ENCODE results near the gene ATP10D. TPM values are rescaled to one million over a fixed set of nuclear protein-coding genes. Genes with fewer than 3 reads are reported as not detected.

Gene ATP10D
- polyA plus RNA-seq, 4 donors, result 0.81 to 11.9 (median 3.6) TPM

DNA sequence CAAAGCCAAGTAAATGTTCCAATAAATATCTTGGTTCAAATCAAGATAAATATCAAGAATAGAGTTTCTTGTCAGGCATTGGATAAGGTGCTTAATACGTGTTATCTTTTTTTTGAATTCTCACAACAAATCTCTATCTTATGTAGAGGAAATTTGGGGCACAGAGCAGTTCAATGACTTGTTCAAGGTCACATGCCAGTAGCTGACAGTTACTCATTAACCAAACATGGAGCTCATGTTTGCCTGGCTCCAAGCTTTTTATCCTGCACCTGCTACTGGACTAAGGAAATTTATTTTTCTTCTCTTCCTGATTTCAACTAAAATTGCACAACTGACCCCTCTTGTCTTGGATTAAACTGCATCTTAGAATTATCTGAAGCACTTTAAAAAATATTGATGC, 76.3 kb downstream of the ATP10D start:
- H3K36me3 ChIP-seq (ENCODE audit: control insufficient read depth in 3 of 3, insufficient read depth in 2 of 3, low read depth in 1 of 3, low read length in 3 of 3), result peaks cover 0 to 11% (median 1%) of the 10 kb centered on the region in 3 donors
- H3K27me3 ChIP-seq (ENCODE audit: control insufficient read depth in 3 of 3, insufficient read depth in 3 of 3, low read length in 3 of 3), result no peaks in the 10 kb centered on the region
- no peaks in the 10 kb centered on the region for H3K9me3 ChIP-seq (ENCODE audit: control insufficient read depth in 2 of 2, insufficient read depth in 1 of 2, low read depth in 1 of 2, low read length in 1 of 2)
- 11 to 38% (median 12%) methylated on average over 1 of the region's 1 CpG for WGBS, 3 donors
- DNase-seq (peak; percentile 29 to 33), FAIRE-seq (no peak)
- no peaks in the 10 kb centered on the region for H3K4me1 ChIP-seq (ENCODE audit: control insufficient read depth in 3 of 3, insufficient read depth in 2 of 3, low read depth in 1 of 3, low read length in 2 of 3)
- H3K27ac ChIP-seq (ENCODE audit: low read depth in 1 of 3, low read length in 2 of 3), result no peak overlapping the region
- H3K4me3 ChIP-seq (ENCODE audit: low read depth in 1 of 3, low read length in 3 of 3), result no peak overlapping the region

DNA sequence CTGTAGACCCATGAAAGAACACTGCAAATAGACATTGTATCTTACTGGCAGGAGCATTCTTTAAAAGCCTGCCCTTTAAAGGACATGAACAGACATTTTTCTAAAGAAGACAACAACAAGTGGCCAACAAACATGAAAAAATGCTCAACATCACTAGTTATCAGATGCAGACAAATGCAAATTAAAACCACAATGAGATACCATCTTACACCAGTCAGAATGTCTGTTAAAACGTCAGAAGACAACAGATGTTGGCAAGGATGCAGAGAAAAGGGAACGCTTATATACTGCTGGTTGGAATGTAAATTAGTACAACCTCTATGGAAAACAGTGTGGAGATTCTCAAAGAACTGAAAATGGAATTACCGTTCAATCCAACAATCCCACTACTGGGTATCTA, 77.2 kb downstream of the ATP10D start:
- H3K36me3 ChIP-seq (ENCODE audit: control insufficient read depth in 3 of 3, insufficient read depth in 2 of 3, low read depth in 1 of 3, low read length in 3 of 3), result peaks cover 0 to 11% (median 1%) of the 10 kb centered on the region in 3 donors
- H3K27ac ChIP-seq (ENCODE audit: low read depth in 1 of 3, low read length in 2 of 3), result no peak overlapping the region
- WGBS, 3 donors, result 66 to 77% (median 72%) methylated on average over 3 of the region's 3 CpGs
- DNase-seq (no peak), FAIRE-seq (no peak)
- H3K4me3 ChIP-seq (ENCODE audit: low read depth in 1 of 3, low read length in 3 of 3), result no peak overlapping the region
- no peaks in the 10 kb centered on the region for H3K9me3 ChIP-seq (ENCODE audit: control insufficient read depth in 2 of 2, insufficient read depth in 1 of 2, low read depth in 1 of 2, low read length in 1 of 2)
- no peaks in the 10 kb centered on the region for H3K4me1 ChIP-seq (ENCODE audit: control insufficient read depth in 3 of 3, insufficient read depth in 2 of 3, low read depth in 1 of 3, low read length in 2 of 3)
- H3K27me3 ChIP-seq (ENCODE audit: control insufficient read depth in 3 of 3, insufficient read depth in 3 of 3, low read length in 3 of 3), result no peaks in the 10 kb centered on the region

DNA sequence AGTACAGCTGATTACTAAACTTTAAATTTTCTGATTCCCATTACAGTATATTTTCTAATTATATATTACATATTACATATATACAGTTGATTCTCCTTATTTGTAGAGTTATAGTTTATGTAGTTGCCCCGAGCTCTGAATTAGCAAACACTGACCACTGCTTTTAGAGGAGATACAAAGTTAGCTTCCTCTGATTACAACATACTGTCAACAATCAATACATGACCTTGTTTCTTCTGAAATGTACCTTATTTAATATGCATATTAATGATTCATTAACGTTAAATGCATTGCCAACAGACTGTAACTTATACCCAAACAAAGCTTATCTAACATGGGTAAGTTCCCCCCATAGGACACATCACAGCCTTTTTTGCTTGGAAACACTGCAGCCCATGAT, 81.5 kb downstream of the ATP10D start:
- FAIRE-seq, result no peak
- WGBS, 3 donors, result 78 to 86% (median 85%) methylated on average over 2 of the region's 2 CpGs

DNA sequence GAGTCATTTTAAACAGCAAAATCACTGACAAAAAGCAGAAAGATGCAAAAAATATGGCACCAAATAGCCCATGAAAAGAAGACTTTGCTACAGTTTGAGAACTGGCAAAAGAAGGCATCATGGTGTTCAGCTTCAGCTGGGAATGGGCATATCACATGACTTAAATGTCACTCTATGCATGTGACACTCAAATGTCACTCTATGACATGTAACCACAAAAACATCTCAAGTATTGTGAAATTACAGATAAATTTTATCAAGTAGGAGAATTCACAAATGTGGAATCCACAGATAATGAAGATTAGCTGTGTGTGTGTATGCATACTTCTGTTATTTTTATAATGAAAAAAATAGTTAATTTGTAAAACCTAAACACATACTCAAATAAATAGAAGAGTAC, 81.9 kb downstream of the ATP10D start:
- Histone ChIP-seq H3K4me3 (ENCODE audit: low read depth in 1 of 3, low read length in 3 of 3) (no peak overlapping the region), H3K4me1 (ENCODE audit: control insufficient read depth in 3 of 3, insufficient read depth in 2 of 3, low read depth in 1 of 3, low read length in 2 of 3) (no peaks in the 10 kb centered on the region), H3K36me3 (ENCODE audit: control insufficient read depth in 3 of 3, insufficient read depth in 2 of 3, low read depth in 1 of 3, low read length in 3 of 3) (peaks cover 4 to 15% (median 8%) of the 10 kb centered on the region in 3 donors), H3K9me3 (ENCODE audit: control insufficient read depth in 2 of 2, insufficient read depth in 1 of 2, low read depth in 1 of 2, low read length in 1 of 2) (no peaks in the 10 kb centered on the region), H3K27ac (ENCODE audit: low read depth in 1 of 3, low read length in 2 of 3) (no peak overlapping the region), H3K27me3 (ENCODE audit: control insufficient read depth in 3 of 3, insufficient read depth in 3 of 3, low read length in 3 of 3) (no peaks in the 10 kb centered on the region)
- FAIRE-seq, result no peak
- DNase-seq, result no peak

More for the DNA sequence above, 81.5 kb downstream of the ATP10D start:
- Histone ChIP-seq H3K27me3 (ENCODE audit: control insufficient read depth in 3 of 3, insufficient read depth in 3 of 3, low read length in 3 of 3) (no peaks in the 10 kb centered on the region), H3K4me3 (ENCODE audit: low read depth in 1 of 3, low read length in 3 of 3) (no peak overlapping the region), H3K27ac (ENCODE audit: low read depth in 1 of 3, low read length in 2 of 3) (no peak overlapping the region), H3K9me3 (ENCODE audit: control insufficient read depth in 2 of 2, insufficient read depth in 1 of 2, low read depth in 1 of 2, low read length in 1 of 2) (no peaks in the 10 kb centered on the region), H3K4me1 (ENCODE audit: control insufficient read depth in 3 of 3, insufficient read depth in 2 of 3, low read depth in 1 of 3, low read length in 2 of 3) (no peaks in the 10 kb centered on the region), H3K36me3 (ENCODE audit: control insufficient read depth in 3 of 3, insufficient read depth in 2 of 3, low read depth in 1 of 3, low read length in 3 of 3) (peaks cover 4 to 15% (median 5%) of the 10 kb centered on the region in 3 donors)
- no peak for DNase-seq

DNA sequence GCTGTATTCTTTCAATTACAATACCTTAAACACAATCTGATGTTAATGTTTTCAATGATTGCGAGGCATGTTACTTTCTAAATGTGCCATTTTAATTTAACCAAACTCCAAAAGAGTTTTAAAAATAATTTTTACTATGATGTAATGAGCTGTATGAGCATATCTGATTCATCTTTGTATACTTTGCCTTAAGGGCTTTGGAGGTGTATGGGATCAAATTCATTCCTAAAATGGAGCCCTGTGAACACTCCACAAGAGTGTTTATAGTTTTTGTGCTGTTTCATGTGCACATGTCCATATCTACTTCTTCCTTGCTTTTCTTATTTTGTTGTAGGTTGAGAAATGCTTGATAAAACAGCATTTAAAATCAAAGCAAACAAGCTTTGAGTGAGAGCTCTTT, 82.4 kb downstream of the ATP10D start:
- no peak for FAIRE-seq
- no peaks in the 10 kb centered on the region for H3K27me3 ChIP-seq (ENCODE audit: control insufficient read depth in 3 of 3, insufficient read depth in 3 of 3, low read length in 3 of 3)
- H3K4me1 ChIP-seq (ENCODE audit: control insufficient read depth in 3 of 3, insufficient read depth in 2 of 3, low read depth in 1 of 3, low read length in 2 of 3), result no peaks in the 10 kb centered on the region
- WGBS, 3 donors, result 93 to 95% (median 95%) methylated on average over 1 of the region's 1 CpG
- H3K4me3 ChIP-seq (ENCODE audit: low read depth in 1 of 3, low read length in 3 of 3), result no peak overlapping the region
- H3K9me3 ChIP-seq (ENCODE audit: control insufficient read depth in 2 of 2, insufficient read depth in 1 of 2, low read depth in 1 of 2, low read length in 1 of 2), result no peaks in the 10 kb centered on the region
- peaks cover 4 to 18% (median 11%) of the 10 kb centered on the region in 3 donors for H3K36me3 ChIP-seq (ENCODE audit: control insufficient read depth in 3 of 3, insufficient read depth in 2 of 3, low read depth in 1 of 3, low read length in 3 of 3)
- no peak overlapping the region for H3K27ac ChIP-seq (ENCODE audit: low read depth in 1 of 3, low read length in 2 of 3)
- DNase-seq, result no peak

DNA sequence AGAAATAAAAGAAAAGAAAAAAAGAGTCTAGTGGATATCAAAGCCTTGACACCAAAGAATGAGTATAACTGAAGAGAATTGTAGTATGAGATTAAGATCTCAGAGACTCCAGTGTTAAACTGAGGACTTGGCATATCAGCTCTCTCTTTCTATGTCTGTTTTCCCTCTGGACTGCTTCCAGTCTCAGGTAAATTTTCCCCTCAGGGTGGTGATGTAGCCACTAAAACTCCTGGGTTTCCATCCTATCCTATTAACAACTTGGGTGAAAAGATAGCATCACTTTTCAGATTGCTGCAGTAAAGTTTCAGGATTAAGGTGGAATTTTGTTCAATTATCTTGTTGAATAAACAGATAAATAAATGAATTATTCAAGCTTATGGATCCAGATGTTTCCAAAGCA, 85.7 kb downstream of the ATP10D start:
- DNase-seq (no peak), FAIRE-seq (no peak)
- no peaks in the 10 kb centered on the region for H3K27me3 ChIP-seq (ENCODE audit: control insufficient read depth in 3 of 3, insufficient read depth in 3 of 3, low read length in 3 of 3)
- H3K36me3 ChIP-seq (ENCODE audit: control insufficient read depth in 3 of 3, insufficient read depth in 2 of 3, low read depth in 1 of 3, low read length in 3 of 3), result peaks cover 4 to 23% (median 15%) of the 10 kb centered on the region in 3 donors
- no peak overlapping the region for H3K27ac ChIP-seq (ENCODE audit: low read depth in 1 of 3, low read length in 2 of 3)
- H3K4me1 ChIP-seq (ENCODE audit: control insufficient read depth in 3 of 3, insufficient read depth in 2 of 3, low read depth in 1 of 3, low read length in 2 of 3), result no peaks in the 10 kb centered on the region
- H3K9me3 ChIP-seq (ENCODE audit: control insufficient read depth in 2 of 2, insufficient read depth in 1 of 2, low read depth in 1 of 2, low read length in 1 of 2), result no peaks in the 10 kb centered on the region
- no peak overlapping the region for H3K4me3 ChIP-seq (ENCODE audit: low read depth in 1 of 3, low read length in 3 of 3)

DNA sequence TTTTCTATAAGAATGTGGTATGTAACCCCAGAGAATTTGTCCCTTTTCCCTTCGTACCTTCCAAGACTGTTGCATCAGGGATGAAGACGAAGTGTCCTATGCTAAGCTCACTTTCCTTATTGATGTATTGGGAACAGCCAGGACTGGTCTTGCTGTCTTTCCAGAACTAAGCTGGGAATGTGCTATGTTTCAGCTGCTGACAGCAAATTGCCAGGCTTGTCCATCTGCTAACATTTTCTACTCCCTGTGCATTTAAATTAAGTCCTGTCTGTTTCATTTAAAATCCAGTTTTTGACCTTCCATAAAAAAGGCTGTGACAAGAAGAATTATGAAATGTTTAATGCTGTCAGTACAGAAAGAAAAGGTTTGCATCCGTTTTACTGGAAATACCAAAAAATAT, 87.9 kb downstream of the ATP10D start:
- Histone ChIP-seq H3K9me3 (ENCODE audit: control insufficient read depth in 2 of 2, insufficient read depth in 1 of 2, low read depth in 1 of 2, low read length in 1 of 2) (no peaks in the 10 kb centered on the region), H3K27ac (ENCODE audit: low read depth in 1 of 3, low read length in 2 of 3) (no peak overlapping the region), H3K4me1 (ENCODE audit: control insufficient read depth in 3 of 3, insufficient read depth in 2 of 3, low read depth in 1 of 3, low read length in 2 of 3) (no peaks in the 10 kb centered on the region), H3K4me3 (ENCODE audit: low read depth in 1 of 3, low read length in 3 of 3) (no peak overlapping the region), H3K27me3 (ENCODE audit: control insufficient read depth in 3 of 3, insufficient read depth in 3 of 3, low read length in 3 of 3) (no peaks in the 10 kb centered on the region), H3K36me3 (ENCODE audit: control insufficient read depth in 3 of 3, insufficient read depth in 2 of 3, low read depth in 1 of 3, low read length in 3 of 3) (peaks cover 4 to 24% (median 23%) of the 10 kb centered on the region in 3 donors)
- WGBS, 3 donors, result 88 to 94% (median 93%) methylated on average over 3 of the region's 3 CpGs
- DNase-seq (no peak), FAIRE-seq (no peak)

DNA sequence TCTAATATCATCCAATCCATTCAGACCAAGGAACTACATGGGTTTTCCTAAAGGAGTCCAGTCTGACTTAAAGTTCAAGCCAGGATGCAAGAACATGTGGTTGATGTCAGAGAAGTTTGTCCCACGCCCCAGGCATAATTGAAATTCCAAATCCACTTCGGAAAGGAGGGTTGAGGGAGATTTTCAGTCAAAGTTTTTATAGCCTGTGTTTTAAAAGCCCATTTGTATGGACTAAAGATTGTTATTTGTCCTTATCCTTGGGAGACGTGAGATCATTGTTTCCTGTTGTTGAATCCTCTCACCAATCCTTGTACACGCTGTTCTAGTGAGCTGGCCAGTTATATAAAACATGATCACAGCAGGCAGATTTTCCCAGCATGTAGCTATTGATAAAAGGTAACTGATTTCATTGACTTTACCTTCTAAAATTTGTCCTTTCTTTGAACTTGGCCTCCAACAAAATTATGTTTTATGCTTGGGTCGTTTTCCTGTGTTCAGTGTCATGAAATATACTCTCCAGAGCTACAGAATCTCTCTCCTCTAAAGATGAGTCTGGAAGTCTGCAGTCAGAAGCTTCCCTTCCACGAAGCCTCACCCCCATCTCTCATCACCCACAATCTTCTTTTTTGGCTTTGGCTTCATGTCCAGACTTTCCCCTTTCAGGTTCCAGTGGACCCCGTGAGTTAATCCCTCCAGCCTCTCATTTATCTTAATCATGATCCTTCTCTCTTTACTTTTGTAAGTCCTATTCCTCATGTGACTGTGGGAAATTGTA, 92.9 kb downstream of the ATP10D start:
- Histone ChIP-seq H3K36me3 (ENCODE audit: control insufficient read depth in 3 of 3, insufficient read depth in 2 of 3, low read depth in 1 of 3, low read length in 3 of 3) (peaks cover 9 to 22% (median 16%) of the 10 kb centered on the region in 3 donors), H3K4me1 (ENCODE audit: control insufficient read depth in 3 of 3, insufficient read depth in 2 of 3, low read depth in 1 of 3, low read length in 2 of 3) (no peaks in the 10 kb centered on the region), H3K9me3 (ENCODE audit: control insufficient read depth in 2 of 2, insufficient read depth in 1 of 2, low read depth in 1 of 2, low read length in 1 of 2) (no peaks in the 10 kb centered on the region), H3K27me3 (ENCODE audit: control insufficient read depth in 3 of 3, insufficient read depth in 3 of 3, low read length in 3 of 3) (no peaks in the 10 kb centered on the region), H3K4me3 (ENCODE audit: low read depth in 1 of 3, low read length in 3 of 3) (no peak overlapping the region), H3K27ac (ENCODE audit: low read depth in 1 of 3, low read length in 2 of 3) (no peak overlapping the region)
- FAIRE-seq, result no peak
- no peak for DNase-seq
- WGBS, 3 donors, result 65 to 86% (median 82%) methylated on average over 7 of the region's 7 CpGs

DNA sequence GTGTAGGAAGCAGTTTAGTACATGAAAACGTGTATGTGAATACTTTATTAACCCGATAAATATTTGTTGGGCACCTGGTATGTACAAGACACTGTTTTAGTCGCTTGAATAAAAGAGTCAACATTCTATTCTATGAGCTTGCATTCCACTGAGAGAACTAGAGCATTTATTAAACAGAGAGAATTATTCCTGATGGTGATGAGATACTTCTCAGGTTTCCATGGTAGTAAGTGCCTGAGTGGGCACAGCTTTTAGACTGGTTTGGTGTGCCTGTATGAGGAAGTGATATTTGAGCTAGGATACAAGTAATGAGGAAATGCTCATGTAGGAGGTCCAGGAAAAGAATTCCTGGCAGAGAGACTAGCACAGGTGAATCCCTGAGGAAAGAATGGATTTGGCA, 94.2 kb downstream of the ATP10D start:
- Histone ChIP-seq H3K4me1 (ENCODE audit: control insufficient read depth in 3 of 3, insufficient read depth in 2 of 3, low read depth in 1 of 3, low read length in 2 of 3) (no peaks in the 10 kb centered on the region), H3K36me3 (ENCODE audit: control insufficient read depth in 3 of 3, insufficient read depth in 2 of 3, low read depth in 1 of 3, low read length in 3 of 3) (peaks cover 11 to 22% (median 17%) of the 10 kb centered on the region in 3 donors), H3K27ac (ENCODE audit: low read depth in 1 of 3, low read length in 2 of 3) (no peak overlapping the region), H3K4me3 (ENCODE audit: low read depth in 1 of 3, low read length in 3 of 3) (no peak overlapping the region), H3K27me3 (ENCODE audit: control insufficient read depth in 3 of 3, insufficient read depth in 3 of 3, low read length in 3 of 3) (no peaks in the 10 kb centered on the region), H3K9me3 (ENCODE audit: control insufficient read depth in 2 of 2, insufficient read depth in 1 of 2, low read depth in 1 of 2, low read length in 1 of 2) (no peaks in the 10 kb centered on the region)
- 89 to 95% (median 91%) methylated on average over 3 of the region's 3 CpGs for WGBS, 3 donors
- FAIRE-seq, result no peak
- no peak for DNase-seq
